ENCODE measurements around the gene ZNF423.
"Not testable (repeated sequence)": the region's sequence is repeated elsewhere in the genome, so short reads cannot be mapped to it uniquely, and the experiment has no call there.

Gene ZNF423

GRCh38 chr16:49514073-49514980 lies 341.6 kb downstream of the ZNF423 start:
- Histone ChIP-seq H3K9ac (ENCODE audit: low read length) (no peak overlapping the region), H3K9me3 (ENCODE audit: control insufficient read depth, low read length) (no peaks in the 10 kb centered on the region), H3K4me1 (ENCODE audit: control insufficient read depth, insufficient read depth, low read length) (no peaks in the 10 kb centered on the region), H3K27me3 (ENCODE audit: control insufficient read depth, insufficient read depth, low read length) (no peaks in the 10 kb centered on the region), H3K4me3 (ENCODE audit: low read length) (no peak overlapping the region), H3K36me3 (ENCODE audit: control insufficient read depth, insufficient read depth, low read length) (no peaks in the 10 kb centered on the region)

DNA sequence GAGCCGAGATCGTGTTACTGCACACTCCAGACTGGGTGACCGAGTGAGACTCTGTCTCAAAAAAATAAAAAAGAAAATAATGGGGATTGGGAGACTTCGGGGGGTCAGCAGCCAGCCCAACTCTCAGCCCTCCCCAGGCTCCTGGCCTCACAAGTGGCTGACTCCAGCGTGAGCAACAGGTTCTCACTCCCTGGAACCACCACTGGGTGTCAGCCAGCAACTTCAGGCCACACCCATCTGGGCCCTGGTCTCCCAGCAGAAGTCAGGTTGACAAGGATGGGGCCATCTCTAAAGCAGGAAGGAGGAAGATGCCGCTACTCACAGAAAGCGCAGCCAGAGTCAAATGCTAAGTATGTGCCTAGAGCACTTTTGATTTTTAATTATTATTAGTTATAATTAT lies 342.9 kb downstream of the ZNF423 start:
- no peak overlapping the region for H3K4me3 ChIP-seq (ENCODE audit: low read length)
- no peaks in the 10 kb centered on the region for H3K27me3 ChIP-seq (ENCODE audit: control insufficient read depth, insufficient read depth, low read length)
- H3K9ac ChIP-seq (ENCODE audit: low read length): no peak overlapping the region

GRCh38 chr16:49510654-49511305 lies 345.1 kb downstream of the ZNF423 start:
- Histone ChIP-seq H3K27me3 (ENCODE audit: control insufficient read depth, insufficient read depth, low read length) (no peaks in the 10 kb centered on the region), H3K4me3 (ENCODE audit: low read length) (no peak overlapping the region), H3K9me3 (ENCODE audit: control insufficient read depth, low read length) (no peaks in the 10 kb centered on the region), H3K36me3 (ENCODE audit: control insufficient read depth, insufficient read depth, low read length) (no peaks in the 10 kb centered on the region), H3K4me1 (ENCODE audit: control insufficient read depth, insufficient read depth, low read length) (no peaks in the 10 kb centered on the region), H3K9ac (ENCODE audit: low read length) (no peak overlapping the region)

More for the DNA sequence above, 342.9 kb downstream of the ZNF423 start:
- no peaks in the 10 kb centered on the region for H3K9me3 ChIP-seq (ENCODE audit: control insufficient read depth, low read length)
- no peaks in the 10 kb centered on the region for H3K4me1 ChIP-seq (ENCODE audit: control insufficient read depth, insufficient read depth, low read length)
- H3K36me3 ChIP-seq (ENCODE audit: control insufficient read depth, insufficient read depth, low read length): no peaks in the 10 kb centered on the region

DNA sequence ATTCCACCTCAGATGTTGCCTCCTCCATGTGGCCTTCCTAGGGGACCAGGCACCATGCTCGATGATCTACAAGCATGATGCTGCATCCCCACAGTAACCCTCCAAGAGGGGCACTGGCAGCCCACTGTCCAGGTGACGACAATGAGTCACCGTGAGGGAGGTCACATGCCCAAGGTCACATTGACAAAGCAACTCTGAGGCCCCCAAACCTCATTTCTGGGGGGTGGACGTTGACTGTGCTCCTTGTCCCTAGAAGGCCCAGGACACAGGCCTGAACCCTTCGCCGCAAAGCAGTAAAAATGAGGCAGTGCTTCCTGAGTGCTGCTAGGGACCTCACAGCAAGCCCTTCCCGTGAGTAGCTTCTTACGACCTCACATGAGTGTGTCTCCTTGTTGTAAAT lies 345.8 kb downstream of the ZNF423 start:
- Histone ChIP-seq H3K4me1 (ENCODE audit: control insufficient read depth, insufficient read depth, low read length) (no peaks in the 10 kb centered on the region), H3K4me3 (ENCODE audit: low read length) (no peak overlapping the region), H3K27me3 (ENCODE audit: control insufficient read depth, insufficient read depth, low read length) (no peaks in the 10 kb centered on the region), H3K9ac (ENCODE audit: low read length) (no peak overlapping the region), H3K9me3 (ENCODE audit: control insufficient read depth, low read length) (no peaks in the 10 kb centered on the region), H3K36me3 (ENCODE audit: control insufficient read depth, insufficient read depth, low read length) (no peaks in the 10 kb centered on the region)

- not testable (repeated sequence) for H3K9me3 ChIP-seq (ENCODE audit: control insufficient read depth, low read length); H3K36me3 ChIP-seq (ENCODE audit: control insufficient read depth, insufficient read depth, low read length); H3K9ac ChIP-seq (ENCODE audit: low read length); H3K4me3 ChIP-seq (ENCODE audit: low read length); H3K4me1 ChIP-seq (ENCODE audit: control insufficient read depth, insufficient read depth, low read length); H3K27me3 ChIP-seq (ENCODE audit: control insufficient read depth, insufficient read depth, low read length)
Observed at GRCh38 chr16:49506058-49507013, 349.6 kb downstream of the ZNF423 start.

DNA sequence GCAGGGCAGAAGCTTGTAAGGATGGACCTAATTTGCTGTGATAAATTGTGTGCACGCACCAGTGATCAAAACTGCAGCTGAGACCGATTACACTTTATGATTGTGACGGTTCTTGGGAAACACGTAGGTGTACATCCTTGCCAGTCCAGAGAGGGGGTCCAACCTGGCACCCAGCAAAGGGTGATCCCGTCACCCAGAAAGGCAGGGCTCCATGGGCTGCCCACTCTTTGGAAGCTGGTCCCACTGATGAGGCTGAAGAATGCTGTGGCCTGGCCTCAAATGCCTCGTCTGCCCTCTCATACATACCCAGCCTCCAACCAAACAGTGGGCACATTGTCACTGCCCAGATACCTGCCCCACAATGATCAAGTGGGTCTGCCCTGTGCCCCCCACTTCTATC lies 350.4 kb downstream of the ZNF423 start:
- Histone ChIP-seq H3K9ac (ENCODE audit: low read length) (no peak overlapping the region), H3K27me3 (ENCODE audit: control insufficient read depth, insufficient read depth, low read length) (no peaks in the 10 kb centered on the region)

DNA sequence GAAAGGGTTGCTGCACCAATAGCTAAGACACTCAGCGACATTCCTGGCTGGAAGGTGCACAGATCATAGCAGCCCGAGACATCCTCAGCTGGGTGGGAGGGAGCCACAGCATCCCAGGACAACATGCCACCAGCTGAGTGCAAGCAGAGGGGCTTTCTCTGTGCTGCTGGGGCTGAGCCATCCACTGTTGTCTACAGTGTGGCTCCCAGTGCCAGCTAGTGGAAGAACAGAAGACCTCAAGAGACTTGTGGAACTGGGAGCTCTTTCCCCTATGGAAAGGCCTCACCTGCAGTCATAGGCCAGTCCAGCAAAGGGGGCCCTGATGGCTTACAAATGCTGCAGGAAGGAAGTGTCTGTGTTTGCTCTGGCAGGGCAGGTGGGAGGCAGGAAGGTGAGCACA lies 351.3 kb downstream of the ZNF423 start:
- H3K36me3 ChIP-seq (ENCODE audit: control insufficient read depth, insufficient read depth, low read length): no peaks in the 10 kb centered on the region
- no peaks in the 10 kb centered on the region for H3K27me3 ChIP-seq (ENCODE audit: control insufficient read depth, insufficient read depth, low read length)
- H3K9me3 ChIP-seq (ENCODE audit: control insufficient read depth, low read length): no peaks in the 10 kb centered on the region
- no peaks in the 10 kb centered on the region for H3K4me1 ChIP-seq (ENCODE audit: control insufficient read depth, insufficient read depth, low read length)
- H3K9ac ChIP-seq (ENCODE audit: low read length): no peak overlapping the region
- no peak overlapping the region for H3K4me3 ChIP-seq (ENCODE audit: low read length)

More for the DNA sequence above, 350.4 kb downstream of the ZNF423 start:
- Histone ChIP-seq H3K4me1 (ENCODE audit: control insufficient read depth, insufficient read depth, low read length) (no peaks in the 10 kb centered on the region), H3K36me3 (ENCODE audit: control insufficient read depth, insufficient read depth, low read length) (no peaks in the 10 kb centered on the region), H3K9me3 (ENCODE audit: control insufficient read depth, low read length) (no peaks in the 10 kb centered on the region), H3K4me3 (ENCODE audit: low read length) (no peak overlapping the region)

- Histone ChIP-seq H3K9ac (ENCODE audit: low read length) (no peak overlapping the region), H3K9me3 (ENCODE audit: control insufficient read depth, low read length) (no peaks in the 10 kb centered on the region), H3K4me3 (ENCODE audit: low read length) (no peak overlapping the region), H3K36me3 (ENCODE audit: control insufficient read depth, insufficient read depth, low read length) (no peaks in the 10 kb centered on the region), H3K27me3 (ENCODE audit: control insufficient read depth, insufficient read depth, low read length) (no peaks in the 10 kb centered on the region), H3K4me1 (ENCODE audit: control insufficient read depth, insufficient read depth, low read length) (no peaks in the 10 kb centered on the region)
Observed at GRCh38 chr16:49504023-49504364, 351.9 kb downstream of the ZNF423 start.

DNA sequence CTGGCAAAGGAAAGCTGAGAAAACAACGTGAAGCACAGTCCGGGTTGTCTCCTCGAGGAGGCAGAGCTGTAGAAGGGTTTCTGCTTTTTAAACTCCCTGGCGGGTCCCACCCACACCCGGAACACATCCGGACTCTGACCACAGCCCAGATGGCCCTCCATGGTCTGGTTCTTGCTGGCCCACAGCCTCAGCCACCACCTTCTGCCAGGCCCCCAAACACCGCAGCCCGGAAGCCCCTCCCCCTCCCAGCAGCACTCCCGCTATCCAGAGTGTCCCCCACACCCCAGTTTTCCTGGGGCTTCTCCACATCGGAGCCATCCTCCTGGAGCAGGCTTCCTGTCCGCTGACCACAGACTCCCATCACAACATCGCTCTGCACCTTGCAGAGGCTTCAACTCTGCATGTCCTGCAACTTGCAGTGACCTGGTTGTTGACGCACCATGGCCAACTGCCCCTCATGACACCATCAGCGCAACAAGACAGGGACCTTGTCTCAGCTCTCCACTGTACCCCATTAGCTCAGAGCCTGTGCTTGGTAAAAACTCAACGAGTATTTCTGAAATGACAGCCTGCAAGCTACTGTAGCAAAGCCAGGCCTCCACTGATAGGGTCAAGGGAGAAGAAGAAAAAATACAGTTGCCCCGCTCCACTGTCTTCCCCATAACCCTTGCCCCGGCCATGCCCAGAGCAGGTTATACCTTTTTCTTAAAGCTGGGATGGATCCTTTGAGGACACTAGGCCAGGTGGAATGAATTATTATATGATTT lies 352.5 kb downstream of the ZNF423 start:
- H3K9me3 ChIP-seq (ENCODE audit: control insufficient read depth, low read length): no peaks in the 10 kb centered on the region

GRCh38 chr16:49502136-49502881 lies 353.6 kb downstream of the ZNF423 start:
- H3K9ac ChIP-seq (ENCODE audit: low read length): no peak overlapping the region

More for the DNA sequence above, 352.5 kb downstream of the ZNF423 start:
- Histone ChIP-seq H3K4me1 (ENCODE audit: control insufficient read depth, insufficient read depth, low read length) (no peaks in the 10 kb centered on the region), H3K27me3 (ENCODE audit: control insufficient read depth, insufficient read depth, low read length) (no peaks in the 10 kb centered on the region), H3K9ac (ENCODE audit: low read length) (no peak overlapping the region), H3K4me3 (ENCODE audit: low read length) (no peak overlapping the region), H3K36me3 (ENCODE audit: control insufficient read depth, insufficient read depth, low read length) (no peaks in the 10 kb centered on the region)

More at GRCh38 chr16:49502136-49502881, 353.6 kb downstream of the ZNF423 start:
- no peaks in the 10 kb centered on the region for H3K9me3 ChIP-seq (ENCODE audit: control insufficient read depth, low read length)
- H3K36me3 ChIP-seq (ENCODE audit: control insufficient read depth, insufficient read depth, low read length): no peaks in the 10 kb centered on the region
- no peak overlapping the region for H3K4me3 ChIP-seq (ENCODE audit: low read length)
- H3K4me1 ChIP-seq (ENCODE audit: control insufficient read depth, insufficient read depth, low read length): no peaks in the 10 kb centered on the region
- no peaks in the 10 kb centered on the region for H3K27me3 ChIP-seq (ENCODE audit: control insufficient read depth, insufficient read depth, low read length)

Data from mucosa of stomach (tissue), 1 donor.